Ishikawa (cell line): ENCODE measurements around the gene WDR5.

ENCODE experiments used
- CEBPB ChIP-seq: IDR thresholded peaks from 2 replicates; pipeline ENCODE4 v1.6.1; 2012
- EP300 ChIP-seq: IDR thresholded peaks from 2 replicates; pipeline ENCODE4 v1.6.1; 2012; ENCODE audit warnings: borderline replicate concordance
- RAD21 ChIP-seq: IDR thresholded peaks from 2 replicates; pipeline ENCODE4 v1.6.1; 2012; ENCODE audit warnings: low read depth
- TAF1 ChIP-seq: IDR thresholded peaks from 2 replicates; pipeline ENCODE4 v1.6.1; 2012; ENCODE audit warnings: low read depth, mild to moderate bottlenecking
- ZBTB7A ChIP-seq: IDR thresholded peaks from 2 replicates; pipeline ENCODE4 v1.6.1; 2012; ENCODE audit warnings: low read depth
- TF ChIP-seq, protein P1 (sequence below): IDR thresholded peaks from 2 replicates; pipeline ENCODE4 v1.6.1; 2012
- TF ChIP-seq, protein P2 (sequence below): IDR thresholded peaks from 2 replicates; pipeline ENCODE4 v1.6.1; 2012; ENCODE audit warnings: low read depth, mild to moderate bottlenecking
- TF ChIP-seq, protein P3 (sequence below): IDR thresholded peaks from 2 replicates; pipeline ENCODE4 v1.6.1; 2012

- TF ChIP-seq RAD21 (no peak), ZBTB7A (no peak), TAF1 (no peak), CEBPB (no peak), EP300 (no peak)
- TF ChIP-seq, protein P1, sequence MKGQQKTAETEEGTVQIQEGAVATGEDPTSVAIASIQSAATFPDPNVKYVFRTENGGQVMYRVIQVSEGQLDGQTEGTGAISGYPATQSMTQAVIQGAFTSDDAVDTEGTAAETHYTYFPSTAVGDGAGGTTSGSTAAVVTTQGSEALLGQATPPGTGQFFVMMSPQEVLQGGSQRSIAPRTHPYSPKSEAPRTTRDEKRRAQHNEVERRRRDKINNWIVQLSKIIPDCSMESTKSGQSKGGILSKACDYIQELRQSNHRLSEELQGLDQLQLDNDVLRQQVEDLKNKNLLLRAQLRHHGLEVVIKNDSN = no peak
- TF ChIP-seq, protein P2, sequence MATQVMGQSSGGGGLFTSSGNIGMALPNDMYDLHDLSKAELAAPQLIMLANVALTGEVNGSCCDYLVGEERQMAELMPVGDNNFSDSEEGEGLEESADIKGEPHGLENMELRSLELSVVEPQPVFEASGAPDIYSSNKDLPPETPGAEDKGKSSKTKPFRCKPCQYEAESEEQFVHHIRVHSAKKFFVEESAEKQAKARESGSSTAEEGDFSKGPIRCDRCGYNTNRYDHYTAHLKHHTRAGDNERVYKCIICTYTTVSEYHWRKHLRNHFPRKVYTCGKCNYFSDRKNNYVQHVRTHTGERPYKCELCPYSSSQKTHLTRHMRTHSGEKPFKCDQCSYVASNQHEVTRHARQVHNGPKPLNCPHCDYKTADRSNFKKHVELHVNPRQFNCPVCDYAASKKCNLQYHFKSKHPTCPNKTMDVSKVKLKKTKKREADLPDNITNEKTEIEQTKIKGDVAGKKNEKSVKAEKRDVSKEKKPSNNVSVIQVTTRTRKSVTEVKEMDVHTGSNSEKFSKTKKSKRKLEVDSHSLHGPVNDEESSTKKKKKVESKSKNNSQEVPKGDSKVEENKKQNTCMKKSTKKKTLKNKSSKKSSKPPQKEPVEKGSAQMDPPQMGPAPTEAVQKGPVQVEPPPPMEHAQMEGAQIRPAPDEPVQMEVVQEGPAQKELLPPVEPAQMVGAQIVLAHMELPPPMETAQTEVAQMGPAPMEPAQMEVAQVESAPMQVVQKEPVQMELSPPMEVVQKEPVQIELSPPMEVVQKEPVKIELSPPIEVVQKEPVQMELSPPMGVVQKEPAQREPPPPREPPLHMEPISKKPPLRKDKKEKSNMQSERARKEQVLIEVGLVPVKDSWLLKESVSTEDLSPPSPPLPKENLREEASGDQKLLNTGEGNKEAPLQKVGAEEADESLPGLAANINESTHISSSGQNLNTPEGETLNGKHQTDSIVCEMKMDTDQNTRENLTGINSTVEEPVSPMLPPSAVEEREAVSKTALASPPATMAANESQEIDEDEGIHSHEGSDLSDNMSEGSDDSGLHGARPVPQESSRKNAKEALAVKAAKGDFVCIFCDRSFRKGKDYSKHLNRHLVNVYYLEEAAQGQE = no peak
- TF ChIP-seq, protein P3, sequence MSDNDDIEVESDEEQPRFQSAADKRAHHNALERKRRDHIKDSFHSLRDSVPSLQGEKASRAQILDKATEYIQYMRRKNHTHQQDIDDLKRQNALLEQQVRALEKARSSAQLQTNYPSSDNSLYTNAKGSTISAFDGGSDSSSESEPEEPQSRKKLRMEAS = no peak
Measured at GRCh38 chr9:134088063-134088725, 47.7 kb upstream of the WDR5 start.
